IMR-90 (cell line): ENCODE results near the gene EVA1C. TPM values are rescaled to one million over a fixed set of nuclear protein-coding genes. Genes with fewer than 3 reads are reported as not detected.

Experiments used
- ATAC-seq: fragments of 200-7000 bp; cut with Tn5 transposase; 2 replicates; pipeline ENCODE4 v1.9.1; 2020; ENCODE audit warnings: low read depth, mild to moderate bottlenecking, moderate library complexity
- BruUV-seq: library from RNA; stranded (reverse); fragments of 400-500 nt; replicated peaks from 2 replicates; lab custom pipeline; 2021; lab: Mats Ljungman, UMichigan
- CTCF ChIA-PET: fragments of 300-600 bp; formaldehyde crosslinking; extraction: SDS; loops from one replicate; lab custom pipeline; 2021; ENCODE audit warnings: antibody characterized with exemption; lab: Yijun Ruan, JAX
- POLR2A ChIA-PET: fragments of 300-600 bp; sonication (Branson Sonifier 250); formaldehyde crosslinking; loops from one replicate; lab custom pipeline; 2022; ENCODE audit warnings: antibody characterized with exemption; ENCODE audit not compliant: unreplicated experiment; lab: Charles Lee
- DNase-seq: peaks from one replicate; pipeline ENCODE4 v3.0.0; 2013
- H2AFZ ChIP-seq: replicated peaks from 2 replicates; pipeline ENCODE3; 2013; ENCODE audit warnings: low read length, mild to moderate bottlenecking; ENCODE audit not compliant: poor library complexity
- H2AK5ac ChIP-seq: 2 replicates; pipeline ENCODE4 v1.6.1; 2013; ENCODE audit warnings: low read depth, low read length, inconsistent platforms
- H2AK9ac ChIP-seq: replicated peaks from 2 replicates; pipeline ENCODE3; 2013; ENCODE audit warnings: mild to moderate bottlenecking, low read depth, low read length, moderate library complexity; ENCODE audit not compliant: poor library complexity
- H2BK120ac ChIP-seq: 2 replicates; pipeline ENCODE4 v1.6.1; 2013; ENCODE audit warnings: low read depth, low read length, inconsistent platforms
- H2BK15ac ChIP-seq: 3 replicates; pipeline ENCODE4 v1.6.1; 2013; ENCODE audit warnings: low read depth, low read length, inconsistent platforms
- H2BK20ac ChIP-seq: 2 replicates; pipeline ENCODE4 v1.6.1; 2013; ENCODE audit warnings: low read depth, mild to moderate bottlenecking, inconsistent platforms, low read length, moderate library complexity
- H2BK5ac ChIP-seq: 2 replicates; pipeline ENCODE4 v1.6.1; 2013; ENCODE audit warnings: mild to moderate bottlenecking, low read depth, low read length, inconsistent platforms; ENCODE audit not compliant: poor library complexity, severe bottlenecking
- H3K14ac ChIP-seq: replicated peaks from 2 replicates; pipeline ENCODE4 v1.6.1; 2013; ENCODE audit warnings: low read depth, low read length, inconsistent platforms
- H3K18ac ChIP-seq: 2 replicates; pipeline ENCODE4 v1.6.1; 2013; ENCODE audit warnings: low read depth, low read length, control low read depth
- H3K23ac ChIP-seq: 2 replicates; pipeline ENCODE4 v1.6.1; 2013; ENCODE audit warnings: low read depth, low read length, inconsistent platforms
- H3K27ac ChIP-seq: 2 replicates; pipeline ENCODE4 v1.5.1; 2013; ENCODE audit warnings: mild to moderate bottlenecking, control low read depth, low read length; ENCODE audit not compliant: insufficient read depth
- H3K27me3 ChIP-seq: 2 replicates; pipeline ENCODE4 v1.6.1; 2013; ENCODE audit warnings: low read length; ENCODE audit not compliant: control insufficient read depth, insufficient read depth
- H3K36me3 ChIP-seq: 2 replicates; pipeline ENCODE4 v1.6.1; 2013; ENCODE audit warnings: low read length, mixed read lengths; ENCODE audit not compliant: control insufficient read depth, insufficient read depth
- H3K4ac ChIP-seq: 2 replicates; pipeline ENCODE4 v1.6.1; 2013; ENCODE audit warnings: low read depth, low read length, inconsistent platforms
- H3K4me1 ChIP-seq: 2 replicates; pipeline ENCODE4 v1.6.1; 2013; ENCODE audit warnings: low read length, mixed read lengths; ENCODE audit not compliant: control insufficient read depth, insufficient read depth
- H3K4me2 ChIP-seq: 2 replicates; pipeline ENCODE4 v1.6.1; 2013; ENCODE audit warnings: low read depth, mild to moderate bottlenecking, control low read depth, low read length, moderate library complexity
- H3K4me3 ChIP-seq: 2 replicates; pipeline ENCODE4 v1.5.1; 2013; ENCODE audit warnings: low read depth, mild to moderate bottlenecking, control low read depth, low read length, moderate library complexity; ENCODE audit not compliant: insufficient read depth
- H3K56ac ChIP-seq: 2 replicates; pipeline ENCODE4 v1.6.1; 2013; ENCODE audit warnings: low read length, inconsistent platforms; ENCODE audit not compliant: insufficient read depth; ENCODE audit errors: extremely low read depth
- H3K79me1 ChIP-seq, 2 experiments: 2 replicates each; pipeline ENCODE4 v1.6.1; 2013; ENCODE audit warnings: low read length in 2 of 2, inconsistent platforms in 1 of 2, low read depth in 1 of 2
- H3K9ac ChIP-seq: 2 replicates; pipeline ENCODE4 v1.6.1; 2013; ENCODE audit warnings: low read depth, low read length, control low read depth
- H3K9me1 ChIP-seq: 2 replicates; pipeline ENCODE4 v1.6.1; 2013; ENCODE audit warnings: low read length, inconsistent platforms; ENCODE audit not compliant: insufficient read depth
- H3K9me3 ChIP-seq: 2 replicates; pipeline ENCODE4 v1.6.1; 2013; ENCODE audit warnings: low read length; ENCODE audit not compliant: control insufficient read depth, insufficient read depth
- H4K20me1 ChIP-seq: 2 replicates; pipeline ENCODE4 v1.6.1; 2013; ENCODE audit warnings: low read length, inconsistent platforms; ENCODE audit not compliant: insufficient read depth
- H4K5ac ChIP-seq: 2 replicates; pipeline ENCODE4 v1.6.1; 2013; ENCODE audit warnings: mild to moderate bottlenecking, low read depth, low read length, control low read depth
- H4K8ac ChIP-seq, 2 experiments: 2 replicates each; pipeline ENCODE4 v1.6.1; 2013; ENCODE audit warnings: low read depth in 2 of 2, low read length in 2 of 2, control low read depth in 1 of 2, inconsistent platforms in 1 of 2
- H4K91ac ChIP-seq: 2 replicates; pipeline ENCODE4 v1.6.1; 2013; ENCODE audit warnings: low read depth, low read length, inconsistent platforms; ENCODE audit not compliant: insufficient read depth
- BHLHE40 ChIP-seq: fragments of 150-350 bp; IDR thresholded peaks from 2 replicates; pipeline ENCODE4 v1.6.1; 2016; ENCODE audit warnings: mild to moderate bottlenecking, low read depth, low read length
- CEBPB ChIP-seq: IDR thresholded peaks from 2 replicates; pipeline ENCODE4 v1.6.1; 2012; ENCODE audit warnings: low read depth, low read length, improper control_type of control experiment
- CHD1 ChIP-seq: IDR thresholded peaks from 2 replicates; pipeline ENCODE4 v1.6.1; 2012; ENCODE audit warnings: low read depth, low read length, improper control_type of control experiment
- CTCF ChIP-seq: conservative IDR thresholded peaks from 2 replicates; pipeline ENCODE4 v1.5.1; 2012; ENCODE audit warnings: mild to moderate bottlenecking, low read depth, low read length, improper control_type of control experiment
- ELK1 ChIP-seq: fragments of 150-350 bp; IDR thresholded peaks from 2 replicates; pipeline ENCODE4 v1.6.1; 2016; ENCODE audit warnings: low read depth, mild to moderate bottlenecking, low read length, moderate library complexity, borderline replicate concordance
- FOS ChIP-seq: fragments of 150-350 bp; IDR thresholded peaks from 2 replicates; pipeline ENCODE4 v1.6.1; 2016; ENCODE audit warnings: low read depth, low read length
- MAFK ChIP-seq: IDR thresholded peaks from 2 replicates; pipeline ENCODE4 v1.6.1; 2012; ENCODE audit warnings: low read depth, low read length, improper control_type of control experiment
- MAZ ChIP-seq: IDR thresholded peaks from 2 replicates; pipeline ENCODE4 v1.6.1; 2012; ENCODE audit warnings: low read depth, mild to moderate bottlenecking, low read length, improper control_type of control experiment, moderate library complexity, borderline replicate concordance
- MXI1 ChIP-seq: IDR thresholded peaks from 2 replicates; pipeline ENCODE4 v1.6.1; 2012; ENCODE audit warnings: low read depth, mild to moderate bottlenecking, low read length, moderate library complexity, borderline replicate concordance
- NFE2L2 ChIP-seq: fragments of 150-350 bp; IDR thresholded peaks from 2 replicates; pipeline ENCODE4 v1.6.1; 2016; ENCODE audit warnings: low read depth, mild to moderate bottlenecking, low read length
- POLR2A ChIP-seq: IDR thresholded peaks from 2 replicates; pipeline ENCODE4 v1.6.1; 2012; ENCODE audit warnings: mild to moderate bottlenecking, low read depth, low read length
- RAD21 ChIP-seq: IDR thresholded peaks from 2 replicates; pipeline ENCODE4 v1.6.1; 2012; ENCODE audit warnings: low read length, improper control_type of control experiment
- RCOR1 ChIP-seq: IDR thresholded peaks from 2 replicates; pipeline ENCODE4 v1.6.1; 2012; ENCODE audit warnings: mild to moderate bottlenecking, low read length, improper control_type of control experiment; ENCODE audit not compliant: insufficient replicate concordance
- RFX5 ChIP-seq: IDR thresholded peaks from 2 replicates; pipeline ENCODE4 v1.8.0; 2012; ENCODE audit warnings: low read depth, mild to moderate bottlenecking, low read length, moderate library complexity
- SMC3 ChIP-seq: fragments of 150-350 bp; IDR thresholded peaks from 2 replicates; pipeline ENCODE4 v1.6.1; 2016; ENCODE audit warnings: low read depth, mild to moderate bottlenecking, antibody characterized with exemption, low read length, moderate library complexity
- USF2 ChIP-seq: fragments of 150-350 bp; IDR thresholded peaks from 2 replicates; pipeline ENCODE4 v1.6.1; 2017; ENCODE audit warnings: mild to moderate bottlenecking, antibody characterized with exemption, low read length, low read depth
- WGBS, 2 experiments: methylation state at CpG; one replicate each; pipeline versions ENCODE4 v1.1.5 to v1.1.7; 2013; ENCODE audit warnings: missing lambda C conversion rate in 2 of 2; ENCODE audit not compliant: insufficient read length in 1 of 2; ENCODE audit errors: extremely low coverage in 2 of 2; 5-methylcytosine and 5-hydroxymethylcytosine counted together
- dilution Hi-C: fragments of 300-500 bp; cut with HindIII; formaldehyde crosslinking; loops from one replicate; pipeline ENCODE4 v1.14.3; 2018; ENCODE audit warnings: low sequenced_read_pairs; ENCODE audit not compliant: unreplicated experiment
- in situ Hi-C: fragments of 300-500 bp; cut with MboI; formaldehyde crosslinking; loops from 3 replicates; pipeline ENCODE4 v1.14.3; 2019; ENCODE audit warnings: low sequenced_read_pairs, inconsistent platforms, mixed read lengths
- intact Hi-C: fragments of 100-400 bp; cut with micrococcal nuclease; formaldehyde crosslinking; loops from 2 replicates; pipeline ENCODE4 v1.10.0; 2022
- polyA plus RNA-seq, 3 experiments: library from polyadenylated mRNA; depleted of rRNA; stranded (reverse); fragments of >200 nt; gene quantifications; 2 replicates each; pipeline ENCODE4 v1.2.3, GENCODE V29; 2012; ENCODE audit warnings: low replicate concordance in 1 of 3
- total RNA-seq: library from RNA; depleted of rRNA; stranded (reverse); fragments of >200 nt; gene quantifications from 2 replicates; pipeline ENCODE4 v1.2.3, GENCODE V29; 2012

EVA1C gene
- total and polyA plus RNA-seq, 2 of the 4 experiments (the other 2 are of a cell fraction) = 0.72 to 1.1 TPM

- in situ Hi-C loops (loop anchor here (25.0 kb wide), 1 partner anchor 356 kb away; the partner anchor contains the start of gene SYNJ1), dilution Hi-C loops (no loop called here), intact Hi-C loops (no loop called here)
- Histone ChIP-seq H4K91ac (no peak overlapping the region), H2BK120ac (no peak overlapping the region), H4K5ac (no peak overlapping the region), H2AK9ac (no peak overlapping the region), H3K23ac (no peak overlapping the region), H3K4ac (no peak overlapping the region), H3K9ac (no peak overlapping the region), H2BK20ac (no peak overlapping the region), H3K4me3 (no peak overlapping the region), H3K9me1 (peaks cover 2% of the 10 kb centered on the region; the same call in 1 of the 2 replicates), H3K4me2 (no peak overlapping the region), H4K20me1 (0 out of 2 replicates have a peak, but pooled peaks cover 2% of the 10 kb centered on the region), H2BK15ac (no peak overlapping the region), H2BK5ac (no peak overlapping the region), H3K4me1 (peaks cover 6% of the 10 kb centered on the region), H3K14ac (no peak overlapping the region), H3K27me3 (no peaks in the 10 kb centered on the region), H2AFZ (no peak overlapping the region), H3K56ac (no peak overlapping the region), H3K79me1 (peaks cover 28 to 70% of the 10 kb centered on the region in 2 experiments), H3K36me3 (peaks cover 46% of the 10 kb centered on the region), H2AK5ac (no peak overlapping the region), H3K18ac (no peak overlapping the region), H4K8ac (no peak overlapping the region), H3K9me3 (no peaks in the 10 kb centered on the region), H3K27ac (no peak overlapping the region)
- ATAC-seq (no peak), DNase-seq (no peak)
- no TSS peak for BruUV-seq
- TF ChIP-seq RAD21 (no peak), SMC3 (no peak), RCOR1 (no peak), CHD1 (no peak), FOS (no peak), ELK1 (no peak), MAFK (no peak), MAZ (no peak), CTCF (no peak), POLR2A (no peak), NFE2L2 (no peak), CEBPB (no peak), RFX5 (no peak), MXI1 (no peak), USF2 (no peak), BHLHE40 (no peak)
- POLR2A ChIA-PET = no interaction called here
- CTCF ChIA-PET = interaction anchor here (0.6 kb wide), 1 partner anchor 9 kb away, joined by 3 read pairs; no protein-coding TSS in a partner anchor
- WGBS, 2 experiments = no CpG with 5 or more reads among the region's 4 CpGs
These were observed 31.6 kb upstream of the EVA1C start for GRCh38 chr21:32380940-32381339.
